Measurements from ENCODE around the gene MBNL1.

MBNL1 gene

DNA sequence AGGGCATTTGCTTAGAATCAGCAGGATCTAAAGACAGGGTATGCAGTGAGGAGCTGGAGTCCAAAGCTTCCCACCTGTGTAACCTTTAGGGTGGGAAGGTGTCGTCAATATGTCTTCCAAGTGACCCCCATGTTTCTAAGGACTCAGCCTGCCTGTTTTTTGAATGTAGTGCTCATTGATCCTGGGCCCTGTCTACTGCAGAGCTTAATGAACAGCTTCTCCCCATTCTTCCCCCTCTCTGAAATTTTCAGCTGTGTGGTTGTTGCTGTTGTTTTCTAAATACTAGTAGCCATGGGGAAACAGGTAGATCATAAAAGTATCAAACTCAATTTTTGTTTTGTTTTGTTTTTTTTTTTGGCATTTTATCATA lies 39.7 kb downstream of the MBNL1 start:
- DNase-seq (ENCODE audit: extremely low spot score), result no peak
- TF ChIP-seq, protein P1, sequence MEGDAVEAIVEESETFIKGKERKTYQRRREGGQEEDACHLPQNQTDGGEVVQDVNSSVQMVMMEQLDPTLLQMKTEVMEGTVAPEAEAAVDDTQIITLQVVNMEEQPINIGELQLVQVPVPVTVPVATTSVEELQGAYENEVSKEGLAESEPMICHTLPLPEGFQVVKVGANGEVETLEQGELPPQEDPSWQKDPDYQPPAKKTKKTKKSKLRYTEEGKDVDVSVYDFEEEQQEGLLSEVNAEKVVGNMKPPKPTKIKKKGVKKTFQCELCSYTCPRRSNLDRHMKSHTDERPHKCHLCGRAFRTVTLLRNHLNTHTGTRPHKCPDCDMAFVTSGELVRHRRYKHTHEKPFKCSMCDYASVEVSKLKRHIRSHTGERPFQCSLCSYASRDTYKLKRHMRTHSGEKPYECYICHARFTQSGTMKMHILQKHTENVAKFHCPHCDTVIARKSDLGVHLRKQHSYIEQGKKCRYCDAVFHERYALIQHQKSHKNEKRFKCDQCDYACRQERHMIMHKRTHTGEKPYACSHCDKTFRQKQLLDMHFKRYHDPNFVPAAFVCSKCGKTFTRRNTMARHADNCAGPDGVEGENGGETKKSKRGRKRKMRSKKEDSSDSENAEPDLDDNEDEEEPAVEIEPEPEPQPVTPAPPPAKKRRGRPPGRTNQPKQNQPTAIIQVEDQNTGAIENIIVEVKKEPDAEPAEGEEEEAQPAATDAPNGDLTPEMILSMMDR (IDR thresholded peaks at IDR 0.05; ENCODE audit: control extremely low read depth, extremely low read depth, low read depth, missing control alignments), result no peak
- ChIA-PET POLR2A (interaction anchor here (1.4 kb wide), 1 partner anchor 28 kb away, joined by 4 read pairs; no protein-coding TSS in a partner anchor), CTCF (interaction anchor here (0.9 to 2.9 kb wide), 4 partner anchors 10 to 74 kb away, joined by 3 to 25 read pairs (median 8); no protein-coding TSS in a partner anchor)

DNA sequence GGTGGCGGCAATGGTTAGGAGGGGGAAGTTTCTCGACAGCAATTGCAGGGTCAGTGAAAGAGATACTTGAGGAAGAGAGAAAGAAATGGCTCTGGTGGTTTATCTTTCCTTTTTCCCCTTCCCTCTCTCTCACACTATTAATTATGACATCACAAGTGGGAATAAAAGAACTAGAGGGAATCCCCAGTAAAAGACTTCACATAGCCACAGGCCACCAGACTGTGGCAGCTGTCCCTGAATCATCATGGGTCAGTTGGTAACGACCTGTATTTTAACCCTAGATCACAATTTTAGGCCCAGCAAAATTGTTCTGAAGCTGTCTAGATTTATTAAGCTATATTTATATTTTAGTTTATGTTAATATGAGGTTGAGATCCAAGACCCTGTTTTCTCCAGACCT lies 40.3 kb downstream of the MBNL1 start:
- TF ChIP-seq, protein P1 (IDR thresholded peaks at IDR 0.05; ENCODE audit: control extremely low read depth, extremely low read depth, low read depth, missing control alignments), result no peak
- ChIA-PET POLR2A (interaction anchor here (1.4 kb wide), 1 partner anchor 28 kb away, joined by 4 read pairs; no protein-coding TSS in a partner anchor), CTCF (interaction anchor here (0.9 to 2.9 kb wide), 4 partner anchors 9 to 74 kb away, joined by 3 to 25 read pairs (median 8); no protein-coding TSS in a partner anchor)
- no peak for DNase-seq (ENCODE audit: extremely low spot score)

DNA sequence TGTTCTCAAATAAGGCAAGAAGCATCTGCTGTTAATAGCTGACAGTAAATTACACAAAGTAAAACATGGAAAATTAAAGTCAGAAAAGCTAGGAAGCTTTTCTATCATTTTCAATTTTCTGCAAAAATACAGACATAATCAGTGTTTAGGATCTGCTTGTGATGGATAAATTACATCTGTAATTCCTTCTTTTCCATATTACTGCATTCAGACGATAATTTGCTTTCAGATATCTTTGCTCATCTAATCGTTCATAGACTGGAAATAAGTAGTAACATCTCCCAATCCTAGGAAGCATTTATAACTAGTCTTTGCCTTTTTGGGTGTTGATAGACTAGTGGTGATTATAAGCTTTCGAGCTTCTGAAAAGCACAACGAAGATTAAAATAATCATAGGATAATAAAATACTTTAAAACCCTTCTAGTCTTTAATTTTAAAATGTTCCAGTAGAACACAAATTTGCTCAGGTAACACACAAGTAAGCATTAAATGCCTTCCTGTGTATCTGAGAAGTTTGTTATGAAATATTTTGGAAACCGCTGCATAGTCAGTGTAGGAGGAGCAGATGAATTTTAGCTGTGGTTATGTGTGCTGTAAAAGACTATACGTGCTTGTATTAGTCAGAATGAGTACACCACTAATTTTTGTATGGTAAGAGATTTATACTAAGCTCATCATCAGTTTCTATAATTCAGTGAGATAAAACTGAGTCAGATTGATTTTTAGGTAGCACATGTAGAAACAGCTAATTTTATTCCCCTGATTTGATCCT lies 41.0 kb downstream of the MBNL1 start:
- CTCF ChIA-PET, result interaction anchor here (0.7 to 2.9 kb wide), 4 partner anchors 8 to 22 kb away, joined by 3 to 25 read pairs (median 8); no protein-coding TSS in a partner anchor
- TF ChIP-seq, protein P1 (IDR thresholded peaks at IDR 0.05; ENCODE audit: control extremely low read depth, extremely low read depth, low read depth, missing control alignments), result no peak
- POLR2A ChIA-PET, result interaction anchor here (1.4 kb wide), 1 partner anchor 29 kb away, joined by 4 read pairs; no protein-coding TSS in a partner anchor
- no peak for DNase-seq (ENCODE audit: extremely low spot score)

DNA sequence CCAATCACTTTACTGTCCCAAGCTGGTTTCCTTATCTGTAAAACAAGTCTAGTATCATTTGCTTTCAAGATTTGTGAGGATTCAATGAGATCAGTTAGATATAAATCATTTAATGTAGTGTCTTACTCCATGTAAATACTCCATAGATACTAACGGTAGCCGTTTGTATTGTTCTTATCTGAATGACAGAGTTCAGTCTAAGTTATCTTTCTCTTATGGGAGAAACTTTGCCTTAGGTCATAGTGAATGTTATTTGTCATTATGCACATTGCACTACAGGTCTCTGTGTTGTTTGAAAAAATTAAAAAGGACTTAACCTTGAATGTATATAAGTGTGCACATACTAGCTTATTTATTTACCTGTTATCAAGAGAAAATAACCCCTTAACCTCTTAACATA lies 44.7 kb downstream of the MBNL1 start:
- CTCF ChIA-PET, result interaction anchor here (1.0 to 1.3 kb wide), 4 partner anchors 10 to 120 kb away, joined by 3 to 4 read pairs (median 3); no protein-coding TSS in a partner anchor
- POLR2A ChIA-PET, result interaction anchor here (0.6 kb wide), 1 partner anchor 101 kb away, joined by 3 read pairs; no protein-coding TSS in a partner anchor

DNA sequence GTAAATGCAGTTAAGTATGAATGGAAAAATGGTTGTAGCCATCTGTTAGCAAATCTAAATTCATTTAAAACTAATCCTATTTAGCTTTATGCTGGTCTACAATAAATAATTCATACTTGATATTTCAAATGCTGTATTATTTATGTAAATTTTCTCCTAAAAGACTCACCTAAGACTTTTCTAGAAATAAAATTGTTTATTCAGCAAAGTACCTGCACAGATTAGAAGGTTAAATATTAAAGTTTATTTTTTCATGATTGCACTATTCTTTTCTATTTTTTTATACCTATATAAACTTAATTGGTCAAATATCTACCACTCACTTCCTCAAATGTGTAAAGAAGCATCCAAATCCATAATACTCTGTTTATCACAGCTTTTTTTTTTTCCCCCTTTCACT lies 45.2 kb downstream of the MBNL1 start:
- ChIA-PET POLR2A (interaction anchor here (0.6 kb wide), 1 partner anchor 100 kb away, joined by 3 read pairs; no protein-coding TSS in a partner anchor), CTCF (interaction anchor here (1.0 to 1.3 kb wide), 4 partner anchors 11 to 120 kb away, joined by 3 to 4 read pairs (median 3); no protein-coding TSS in a partner anchor)
- DNase-seq (ENCODE audit: extremely low spot score), result no peak
- TF ChIP-seq, protein P1 (IDR thresholded peaks at IDR 0.05; ENCODE audit: control extremely low read depth, extremely low read depth, low read depth, missing control alignments), result no peak

More for the DNA sequence above, 44.7 kb downstream of the MBNL1 start:
- no peak for DNase-seq (ENCODE audit: extremely low spot score)
- TF ChIP-seq, protein P1 (IDR thresholded peaks at IDR 0.05; ENCODE audit: control extremely low read depth, extremely low read depth, low read depth, missing control alignments), result no peak

DNA sequence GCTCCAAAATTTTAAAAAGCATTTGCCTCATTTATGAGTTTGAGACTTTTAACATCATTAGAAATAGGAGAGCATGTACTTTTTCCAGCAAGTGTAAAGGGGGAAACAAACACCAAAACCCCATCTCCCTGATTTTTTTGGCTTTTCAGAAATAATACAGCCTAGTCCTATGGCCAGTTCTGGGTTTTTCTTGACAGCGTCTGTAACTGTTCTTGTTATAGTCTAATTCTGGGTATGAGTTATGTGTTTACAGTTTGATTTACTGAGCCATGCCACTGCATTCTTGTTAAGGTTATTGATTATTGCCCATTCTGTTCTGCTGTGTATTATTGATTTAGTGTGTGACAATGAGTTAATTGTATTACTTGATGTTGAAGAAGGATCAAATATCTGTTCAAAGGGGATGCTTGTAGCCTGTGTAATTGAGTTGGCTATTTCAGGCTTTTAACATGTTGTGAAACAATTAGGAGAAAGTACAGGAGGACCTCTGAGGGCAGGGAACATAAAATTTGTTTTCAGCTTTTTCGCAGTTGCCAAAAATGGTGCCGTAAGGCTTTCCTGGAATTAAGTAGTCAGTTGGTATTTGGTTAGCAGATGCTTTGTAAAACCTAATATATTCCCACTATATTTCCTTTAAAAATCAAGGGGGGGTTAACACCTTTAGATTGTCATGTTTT lies 46.1 kb downstream of the MBNL1 start:
- TF ChIP-seq, protein P1 (IDR thresholded peaks at IDR 0.05; ENCODE audit: control extremely low read depth, extremely low read depth, low read depth, missing control alignments), result no peak
- CTCF ChIA-PET, result interaction anchor here (0.8 to 1.3 kb wide), 3 partner anchors 16 to 121 kb away, joined by 3 to 4 read pairs (median 3); no protein-coding TSS in a partner anchor
- POLR2A ChIA-PET, result no interaction called here
- DNase-seq (ENCODE audit: extremely low spot score), result no peak
